Activated CD8-positive, alpha-beta memory T cell treated with anti-CD3 and anti-CD28 coated beads for 1 hour (primary cell): ENCODE measurements around the gene GPR85.
"Not testable (repeated sequence)": the region's sequence is repeated elsewhere in the genome, so short reads cannot be mapped to it uniquely, and the experiment has no call there.

Experiments used
- DNase-seq, 2 donors: peaks; one replicate each; pipeline ENCODE4 v3.0.0-alpha.2; 2020; ENCODE audit warnings: low read depth in 1 of 2; ENCODE audit errors: extremely low read depth in 1 of 2

Gene GPR85

GRCh38 chr7:113086431-113086888, at the start of gene GPR85:
GPR85 (minus strand) TSS chr7:113086827; CDS start chr7:113084721, 2,106 bp downstream.
- no peak for DNase-seq

- no peak for DNase-seq
Observed at GRCh38 chr7:113134025-113134424, 47.4 kb upstream of the GPR85 start.

- no peak for DNase-seq
Observed at GRCh38 chr7:113131367-113131766, 44.7 kb upstream of the GPR85 start.

- no peak for DNase-seq
Observed at GRCh38 chr7:113128031-113128430, 41.4 kb upstream of the GPR85 start.

- no peak for DNase-seq
Observed at GRCh38 chr7:113125728-113126127, 39.1 kb upstream of the GPR85 start.

- DNase-seq: no peak
Observed at GRCh38 chr7:113122744-113123143, 36.1 kb upstream of the GPR85 start.

- DNase-seq: no peak
Observed at GRCh38 chr7:113120647-113121046, 34.0 kb upstream of the GPR85 start.

- no peak for DNase-seq
Observed at GRCh38 chr7:113119429-113119828, 32.8 kb upstream of the GPR85 start.

- peak; percentile 75 to 80 for DNase-seq
Observed at GRCh38 chr7:113118074-113118959, 31.7 kb upstream of the GPR85 start, which contains the start of gene SMIM30. SMIM30 (minus strand) TSS chr7:113118554; CDS start chr7:113117578, 976 bp downstream.

GRCh38 chr7:113117374-113117774, 30.7 kb upstream of the GPR85 start:
- not testable (repeated sequence) for DNase-seq

GRCh38 chr7:113113912-113114311, 27.3 kb upstream of the GPR85 start:
- no peak for DNase-seq

GRCh38 chr7:113109718-113110117, 23.1 kb upstream of the GPR85 start:
- no peak for DNase-seq

- DNase-seq: no peak
Observed at GRCh38 chr7:113100121-113100603, 13.5 kb upstream of the GPR85 start.

GRCh38 chr7:113099284-113099919, 12.8 kb upstream of the GPR85 start:
- no peak for DNase-seq

GRCh38 chr7:113094517-113095249, 8.1 kb upstream of the GPR85 start:
- no peak for DNase-seq

- DNase-seq: no peak
Observed at GRCh38 chr7:113093561-113093960, 6.9 kb upstream of the GPR85 start.

- DNase-seq: no peak
Observed at GRCh38 chr7:113092762-113093161, 6.1 kb upstream of the GPR85 start.

GRCh38 chr7:113087071-113087998, 708 bp upstream of the GPR85 start:
- DNase-seq: no peak

- no peak for DNase-seq
Observed at GRCh38 chr7:113085781-113086390, 741 bp downstream of the GPR85 start.
